ENCODE data around the gene ANTXR2. TPM values are rescaled to one million over a fixed set of nuclear protein-coding genes. Genes with fewer than 3 reads are reported as not detected.

Gene ANTXR2
- total and polyA plus RNA-seq, 2 of the 8 experiments (the other 6 are each of a cell fraction or from before 2014, with no cell fraction given), result 1.1 to 7.5 TPM

DNA sequence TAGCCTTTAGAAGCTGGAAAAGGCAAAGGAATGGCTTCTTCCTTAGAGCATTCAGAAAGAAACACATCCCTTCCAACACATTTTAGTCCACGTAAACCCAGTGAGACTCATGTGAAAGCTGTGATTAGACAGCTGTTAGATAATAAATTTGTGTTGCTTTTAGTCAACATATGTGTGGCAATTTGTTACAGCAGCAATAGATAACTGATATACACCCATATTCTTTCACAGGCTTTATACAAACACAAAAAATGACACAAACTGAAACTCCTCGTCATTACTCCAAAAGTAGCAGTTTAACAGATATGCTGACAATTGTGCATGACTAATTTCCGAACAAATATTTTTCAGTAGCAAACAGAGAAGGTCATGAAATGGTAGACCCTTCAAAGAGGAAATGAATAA is 65.3 kb downstream of the ANTXR2 start:
- Histone ChIP-seq H3K27ac (ENCODE audit: low read depth, low read length) (no peak overlapping the region), H3K27me3 (replicated peaks in 1 of 4; ENCODE audit: control insufficient read depth in 3 of 4, extremely low read depth in 1 of 4, insufficient read depth in 3 of 4, low read length in 3 of 4) (no peaks in the 10 kb centered on the region)
- POLR2A ChIA-PET (ENCODE audit: partially characterized antibody), result no interaction called here

More for the DNA sequence above, 65.3 kb downstream of the ANTXR2 start:
- H3K4me3 ChIP-seq (ENCODE audit: extremely low read depth in 1 of 4, insufficient read depth in 2 of 4, low read depth in 3 of 4, low read length in 4 of 4), result no peak overlapping the region
- H2BK5ac ChIP-seq (ENCODE audit: low read depth, low read length), result no peak overlapping the region
- H3K18ac ChIP-seq (ENCODE audit: extremely low read depth, low read length), result no peak overlapping the region
- no peak overlapping the region for H3K4ac ChIP-seq (replicated peaks; ENCODE audit: insufficient read length, low read depth, low read length)
- no peak overlapping the region for H2BK20ac ChIP-seq (ENCODE audit: low read length)
- no peaks in the 10 kb centered on the region for H3K4me1 ChIP-seq (replicated peaks in 1 of 4; ENCODE audit: control insufficient read depth in 3 of 4, insufficient read depth in 4 of 4, low read length in 3 of 4)
- H3K9me3 ChIP-seq (ENCODE audit: insufficient read depth in 2 of 2, low read depth in 1 of 2, low read length in 1 of 2), result peaks cover 4 to 5% of the 10 kb centered on the region in 2 experiments; a peak in 2 of 4 replicates
- CTCF ChIA-PET (ENCODE audit: partially characterized antibody), result no interaction called here
- no peak overlapping the region for H3K14ac ChIP-seq (ENCODE audit: insufficient read length)
- no peak overlapping the region for H2BK120ac ChIP-seq (replicated peaks; ENCODE audit: low read depth, low read length)
- no peaks in the 10 kb centered on the region for H3K79me2 ChIP-seq (ENCODE audit: control insufficient read depth in 1 of 2, insufficient read depth in 2 of 2, low read length in 2 of 2)
- H2AK5ac ChIP-seq (ENCODE audit: low read depth, low read length), result no peak overlapping the region
- H3K36me3 ChIP-seq (ENCODE audit: control insufficient read depth in 2 of 4, insufficient read depth in 4 of 4, low read length in 3 of 4), result no peaks in the 10 kb centered on the region
- H3K4me2 ChIP-seq (ENCODE audit: insufficient read depth in 1 of 2, low read depth in 2 of 2, low read length in 2 of 2), result no peak overlapping the region
- no peak overlapping the region for H2AFZ ChIP-seq (ENCODE audit: low read length)
- no peak overlapping the region for H4K5ac ChIP-seq (ENCODE audit: insufficient read length, low read depth, low read length)
- H4K20me1 ChIP-seq (replicated peaks in 1 of 2; ENCODE audit: control insufficient read depth in 1 of 2, insufficient read depth in 2 of 2, low read length in 2 of 2), result no peaks in the 10 kb centered on the region
- H3K9ac ChIP-seq (replicated peaks in 1 of 4; ENCODE audit: extremely low read depth in 1 of 4, low read depth in 3 of 4, low read length in 3 of 4), result no peak overlapping the region
- no peak for TF ChIP-seq TBP (IDR thresholded peaks at IDR 0.05; ENCODE audit: low read depth, low read length)
- TF ChIP-seq SRF (IDR thresholded peaks at IDR 0.05; ENCODE audit: low read depth, low read length), result no peak
- no peak for TF ChIP-seq BACH1 (IDR thresholded peaks at IDR 0.05; ENCODE audit: low read length)
- TF ChIP-seq POLR2A (IDR thresholded peaks at IDR 0.05; ENCODE audit: control extremely low read depth in 1 of 2, low read depth in 2 of 2, low read length in 2 of 2), result no peak
- no peak for TF ChIP-seq POLR2AphosphoS5 (IDR thresholded peaks at IDR 0.05; ENCODE audit: low read depth, low read length)
- H2BK12ac ChIP-seq (ENCODE audit: low read depth, low read length), result no peak overlapping the region
- no peaks in the 10 kb centered on the region for H3K79me1 ChIP-seq (ENCODE audit: low read depth, low read length)
- H4K91ac ChIP-seq (replicated peaks; ENCODE audit: insufficient read length, low read length), result no peak overlapping the region
- H2BK15ac ChIP-seq (ENCODE audit: low read length), result no peak overlapping the region
- no peak overlapping the region for H3K23ac ChIP-seq (ENCODE audit: insufficient read length)
- H4K8ac ChIP-seq (ENCODE audit: extremely low read depth, insufficient read depth, low read length), result no peak overlapping the region
- H3K56ac ChIP-seq (replicated peaks; ENCODE audit: insufficient read length, low read depth, low read length), result no peak overlapping the region
- no peak for FAIRE-seq
- no peak for DNase-seq (ENCODE audit: low read depth in 1 of 2, low spot score in 2 of 2)
- H3K23me2 ChIP-seq (ENCODE audit: low read depth, low read length), result no peaks in the 10 kb centered on the region
- 95% methylated on average over 3 of the region's 3 CpGs; no CpG with 5 or more reads in 1 of the 2 experiments for WGBS, 2 experiments (ENCODE audit: extremely low coverage in 1 of 2, insufficient coverage in 1 of 2, insufficient read length in 1 of 2, insufficient replicate concordance in 2 of 2, low coverage in 1 of 2, low lambda C conversion rate in 2 of 2, missing lambda C conversion rate in 1 of 2)

Data from H1 (cell line).